G401.6 (cell line): ENCODE measurements around the gene VKORC1L1.
"Not testable (repeated sequence)": the region's sequence is repeated elsewhere in the genome, so short reads cannot be mapped to it uniquely, and the experiment has no call there.

ENCODE experiments used
- FAIRE-seq: peaks from 2 replicates; lab custom pipeline; 2012; peaks lifted over from hg19 to GRCh38; lab: Jason Lieb, UNC

The VKORC1L1 gene

GRCh38 chr7:65979583-65980477 is 107.0 kb downstream of the VKORC1L1 start:
- no peak for FAIRE-seq

- no peak for FAIRE-seq
These were observed 107.8 kb downstream of the VKORC1L1 start for GRCh38 chr7:65980478-65981250.

- no peak for FAIRE-seq
These were observed 109.3 kb downstream of the VKORC1L1 start, which contains the start of gene GUSB for GRCh38 chr7:65981965-65982792. Gene GUSB, minus strand, starts transcription at chr7:65982213. Its CDS starts 30 bp downstream, at chr7:65982183.

- FAIRE-seq = no peak
These were observed 111.2 kb downstream of the VKORC1L1 start for GRCh38 chr7:65983965-65984658.

GRCh38 chr7:65988084-65988483 is 115.2 kb downstream of the VKORC1L1 start:
- no peak for FAIRE-seq

- not testable (repeated sequence) for FAIRE-seq
These were observed 115.6 kb downstream of the VKORC1L1 start for GRCh38 chr7:65988503-65988902.

- no peak for FAIRE-seq
These were observed 116.8 kb downstream of the VKORC1L1 start for GRCh38 chr7:65989694-65990080.

GRCh38 chr7:65991829-65992228 is 119.0 kb downstream of the VKORC1L1 start:
- FAIRE-seq = not testable (repeated sequence)

GRCh38 chr7:65992526-65992925 is 119.7 kb downstream of the VKORC1L1 start:
- no peak for FAIRE-seq

- not testable (repeated sequence) for FAIRE-seq
These were observed 122.1 kb downstream of the VKORC1L1 start for GRCh38 chr7:65994984-65995383.

GRCh38 chr7:66000823-66001417 is 128.0 kb downstream of the VKORC1L1 start:
- not testable (repeated sequence) for FAIRE-seq

- FAIRE-seq = not testable (repeated sequence)
These were observed 132.3 kb downstream of the VKORC1L1 start for GRCh38 chr7:66005115-66005671.

GRCh38 chr7:66007232-66007631 is 134.4 kb downstream of the VKORC1L1 start:
- no peak for FAIRE-seq
